Measurements from ENCODE around the gene GRIP1.

GRIP1 gene

DNA sequence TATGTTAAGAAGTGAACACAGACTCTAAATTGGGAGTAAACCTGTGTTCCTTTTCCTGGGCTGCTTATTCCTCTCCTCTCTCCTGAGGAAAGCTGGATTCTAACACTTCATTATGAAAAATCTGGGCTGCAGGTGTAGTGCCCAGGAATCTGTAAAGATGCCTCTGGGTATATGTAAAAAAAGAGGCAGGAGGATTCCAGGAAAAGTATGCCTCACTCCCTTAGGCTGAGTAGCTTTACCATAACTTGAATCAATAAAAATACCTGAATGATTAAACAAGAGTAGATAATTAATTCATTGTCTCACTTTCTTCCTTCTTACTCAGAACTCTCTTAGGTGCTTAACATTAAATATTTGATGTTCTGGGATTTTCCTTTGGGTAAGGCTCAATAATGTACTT, 185.1 kb downstream of the GRIP1 start:
- H3K27me3 ChIP-seq (ENCODE audit: insufficient read depth, insufficient read length): no peaks in the 10 kb centered on the region
- no peak for TF ChIP-seq SUZ12 (IDR thresholded peaks at IDR 0.05; ENCODE audit: extremely low read depth, insufficient read depth, insufficient read length)
- TF ChIP-seq ZNF274 (IDR thresholded peaks at IDR 0.05; ENCODE audit: low read depth, low read length): no peak
- no peaks in the 10 kb centered on the region; the same call in 1 of the 2 replicates for H3K9me3 ChIP-seq (ENCODE audit: insufficient read depth, low read length)
- H3K4me3 ChIP-seq (ENCODE audit: insufficient read length, low read depth): no peak overlapping the region
- no peak overlapping the region for H3K9ac ChIP-seq (ENCODE audit: insufficient read length, low read depth)
- peaks cover 4% of the 10 kb centered on the region for H3K4me1 ChIP-seq (ENCODE audit: insufficient read depth, insufficient read length)
- no peak for DNase-seq (ENCODE audit: low read depth, low spot score)
- no peaks in the 10 kb centered on the region for H3K36me3 ChIP-seq (ENCODE audit: insufficient read depth, insufficient read length, low read length)

DNA sequence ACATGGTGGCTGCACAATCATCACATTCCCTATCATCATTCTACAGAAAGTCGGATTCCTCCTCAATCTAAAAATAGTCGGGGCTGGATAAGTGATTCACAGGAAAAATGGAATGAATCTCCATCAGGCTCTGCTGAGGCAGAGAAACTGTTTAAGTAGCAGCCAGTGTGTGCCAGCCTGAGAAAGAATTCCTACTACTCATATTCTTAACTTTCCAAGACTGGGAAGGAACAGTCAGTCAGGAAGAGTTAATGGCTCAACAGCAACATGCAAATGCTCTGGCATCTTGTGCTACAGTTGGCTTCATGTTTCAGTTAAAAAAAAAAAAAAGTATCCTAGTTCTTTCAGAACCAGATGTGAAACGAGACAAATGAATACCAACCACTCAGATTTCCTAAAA, 187.0 kb downstream of the GRIP1 start:
- H3K36me3 ChIP-seq (ENCODE audit: insufficient read depth, insufficient read length, low read length): no peaks in the 10 kb centered on the region
- no peaks in the 10 kb centered on the region for H3K27me3 ChIP-seq (ENCODE audit: insufficient read depth, insufficient read length)
- no peak for DNase-seq (ENCODE audit: low read depth, low spot score)
- H3K9ac ChIP-seq (ENCODE audit: insufficient read length, low read depth): no peak overlapping the region
- H3K4me1 ChIP-seq (ENCODE audit: insufficient read depth, insufficient read length): no peaks in the 10 kb centered on the region
- no peaks in the 10 kb centered on the region; the same call in 1 of the 2 replicates for H3K9me3 ChIP-seq (ENCODE audit: insufficient read depth, low read length)
- H3K4me3 ChIP-seq (ENCODE audit: insufficient read length, low read depth): no peak overlapping the region
- TF ChIP-seq SUZ12 (IDR thresholded peaks at IDR 0.05; ENCODE audit: extremely low read depth, insufficient read depth, insufficient read length) (no peak), ZNF274 (IDR thresholded peaks at IDR 0.05; ENCODE audit: low read depth, low read length) (no peak), YY1 (IDR thresholded peaks at IDR 0.05; ENCODE audit: insufficient read depth, insufficient read length) (no peak)

DNA sequence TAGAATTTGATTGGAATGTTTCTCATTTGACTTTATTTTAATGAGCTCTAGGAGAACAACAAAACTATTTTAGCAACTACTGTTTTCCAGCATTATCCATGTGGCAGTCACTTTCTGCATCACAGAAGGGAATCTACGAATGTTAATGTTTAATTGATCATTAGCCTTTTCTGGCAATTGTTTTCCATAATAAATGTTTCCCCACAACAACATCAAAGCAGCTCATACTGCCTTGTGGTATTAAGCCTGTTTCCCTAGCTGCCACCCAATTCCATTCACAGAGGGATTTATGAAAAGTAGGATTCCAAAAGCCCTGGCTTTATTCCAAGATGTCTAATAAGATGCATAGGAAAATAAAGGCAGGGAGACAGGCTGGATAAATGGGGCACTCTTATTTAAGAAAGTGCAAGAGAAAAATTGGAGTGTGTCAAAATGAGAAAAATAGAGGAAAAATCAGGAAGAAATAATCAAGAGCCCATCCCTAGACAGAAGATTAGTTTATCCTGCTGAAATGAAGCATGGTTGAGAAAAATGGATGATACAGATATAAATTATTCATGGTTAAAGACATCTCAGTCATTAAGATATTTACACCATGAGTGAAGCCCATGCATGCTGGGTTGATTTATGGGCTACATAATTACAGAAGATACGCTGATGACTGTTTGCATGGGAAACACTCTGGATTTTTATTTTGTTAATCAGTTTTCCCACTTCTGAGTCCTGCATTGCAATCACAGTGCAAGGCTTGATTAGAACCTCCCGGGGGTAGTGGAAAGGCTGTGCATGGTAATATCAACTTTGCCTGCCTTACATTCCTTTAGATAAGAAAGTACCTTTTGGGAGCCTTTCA, 196.3 kb downstream of the GRIP1 start:
- Histone ChIP-seq H3K36me3 (ENCODE audit: insufficient read depth, insufficient read length, low read length) (no peaks in the 10 kb centered on the region), H3K27me3 (ENCODE audit: insufficient read depth, insufficient read length) (no peaks in the 10 kb centered on the region), H3K9ac (ENCODE audit: insufficient read length, low read depth) (no peak overlapping the region), H3K9me3 (ENCODE audit: insufficient read depth, low read length) (0 out of 2 replicates have a peak, but pooled peaks cover 6% of the 10 kb centered on the region), H3K4me1 (ENCODE audit: insufficient read depth, insufficient read length) (no peaks in the 10 kb centered on the region), H3K4me3 (ENCODE audit: insufficient read length, low read depth) (no peak overlapping the region)
- DNase-seq (ENCODE audit: low read depth, low spot score): no peak
- no peak for TF ChIP-seq YY1 (IDR thresholded peaks at IDR 0.05; ENCODE audit: insufficient read depth, insufficient read length)
- no peak for TF ChIP-seq SUZ12 (IDR thresholded peaks at IDR 0.05; ENCODE audit: extremely low read depth, insufficient read depth, insufficient read length)

DNA sequence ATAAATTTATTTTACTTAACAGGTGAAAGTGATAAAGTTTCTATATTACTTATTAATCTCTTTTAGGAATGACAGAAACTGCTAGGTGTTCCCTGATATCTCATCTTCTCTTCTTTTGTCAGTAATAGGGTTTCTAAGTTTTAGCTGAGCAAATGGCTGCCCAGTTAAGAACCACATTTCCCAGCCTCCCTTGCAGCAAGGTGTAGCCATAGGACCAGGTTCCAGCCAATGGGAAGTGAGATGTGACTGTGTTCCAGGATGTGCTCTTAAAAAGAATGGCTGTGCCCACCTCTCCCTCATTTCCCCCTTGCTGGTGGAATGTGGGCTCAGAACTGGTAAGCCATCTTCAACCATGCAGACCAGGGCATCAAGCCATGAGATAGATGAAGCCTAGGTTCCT, 210.9 kb downstream of the GRIP1 start:
- Histone ChIP-seq H3K9ac (ENCODE audit: insufficient read length, low read depth) (no peak overlapping the region), H3K36me3 (ENCODE audit: insufficient read depth, insufficient read length, low read length) (no peaks in the 10 kb centered on the region), H3K27me3 (ENCODE audit: insufficient read depth, insufficient read length) (no peaks in the 10 kb centered on the region), H3K9me3 (ENCODE audit: insufficient read depth, low read length) (no peaks in the 10 kb centered on the region; the same call in 1 of the 2 replicates), H3K4me1 (ENCODE audit: insufficient read depth, insufficient read length) (no peaks in the 10 kb centered on the region), H3K4me3 (ENCODE audit: insufficient read length, low read depth) (no peak overlapping the region)
- TF ChIP-seq ZNF274 (IDR thresholded peaks at IDR 0.05; ENCODE audit: low read depth, low read length) (no peak), SUZ12 (IDR thresholded peaks at IDR 0.05; ENCODE audit: extremely low read depth, insufficient read depth, insufficient read length) (no peak), YY1 (IDR thresholded peaks at IDR 0.05; ENCODE audit: insufficient read depth, insufficient read length) (no peak)
- no peak for DNase-seq (ENCODE audit: low read depth, low spot score)

DNA sequence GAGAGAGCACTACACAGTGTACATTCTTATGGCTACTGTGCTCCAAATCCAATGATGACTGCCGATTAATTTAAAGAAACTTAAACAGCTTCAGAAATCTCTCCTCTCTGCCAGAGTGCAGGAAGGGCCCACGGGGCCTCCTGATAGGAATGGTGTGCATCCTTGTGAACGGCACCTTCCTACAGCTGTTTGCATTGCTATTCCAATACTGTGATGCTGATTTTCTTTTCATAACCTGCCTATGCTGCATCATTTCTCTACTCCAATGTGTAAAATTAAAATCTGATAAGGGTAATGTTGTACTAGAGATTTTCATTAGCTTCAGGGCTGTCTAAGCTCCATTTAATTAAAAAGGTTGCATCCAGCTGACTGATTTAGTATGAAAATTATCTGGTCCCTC, 217.5 kb downstream of the GRIP1 start:
- Histone ChIP-seq H3K4me3 (ENCODE audit: insufficient read length, low read depth) (no peak overlapping the region), H3K9me3 (ENCODE audit: insufficient read depth, low read length) (no peaks in the 10 kb centered on the region), H3K9ac (ENCODE audit: insufficient read length, low read depth) (no peak overlapping the region), H3K27me3 (ENCODE audit: insufficient read depth, insufficient read length) (no peaks in the 10 kb centered on the region), H3K4me1 (ENCODE audit: insufficient read depth, insufficient read length) (no peaks in the 10 kb centered on the region), H3K36me3 (ENCODE audit: insufficient read depth, insufficient read length, low read length) (no peaks in the 10 kb centered on the region)
- TF ChIP-seq YY1 (IDR thresholded peaks at IDR 0.05; ENCODE audit: insufficient read depth, insufficient read length) (no peak), ZNF274 (IDR thresholded peaks at IDR 0.05; ENCODE audit: low read depth, low read length) (no peak), SUZ12 (IDR thresholded peaks at IDR 0.05; ENCODE audit: extremely low read depth, insufficient read depth, insufficient read length) (no peak)
- no peak for DNase-seq (ENCODE audit: low read depth, low spot score)

DNA sequence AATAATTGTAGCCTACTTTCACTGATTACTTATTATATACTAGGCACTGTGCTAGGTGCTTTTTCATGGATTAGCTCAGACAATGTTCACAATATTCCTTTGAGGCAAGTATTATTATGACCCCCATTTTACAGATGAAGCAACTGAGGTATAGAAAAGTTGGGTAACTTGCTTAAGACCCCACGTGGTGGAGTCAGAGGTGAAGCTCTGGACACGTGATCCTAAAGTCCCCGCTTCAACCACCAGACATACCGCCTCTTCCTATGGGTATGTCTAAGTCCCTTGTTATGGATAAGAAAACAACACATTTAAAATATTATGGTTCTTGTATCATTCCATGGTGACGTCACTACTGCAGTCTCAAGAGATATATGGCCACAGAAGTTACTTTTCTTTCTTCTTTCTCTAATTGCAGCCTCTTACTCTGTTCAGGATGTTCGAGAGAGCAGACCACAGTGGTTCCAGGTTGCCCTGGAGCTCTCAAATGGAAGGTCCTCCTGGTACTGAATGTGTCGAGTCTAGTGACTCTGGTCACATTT, 218.9 kb downstream of the GRIP1 start:
- no peaks in the 10 kb centered on the region for H3K4me1 ChIP-seq (ENCODE audit: insufficient read depth, insufficient read length)
- no peak overlapping the region for H3K9ac ChIP-seq (ENCODE audit: insufficient read length, low read depth)
- H3K4me3 ChIP-seq (ENCODE audit: insufficient read length, low read depth): no peak overlapping the region
- no peak for DNase-seq (ENCODE audit: low read depth, low spot score)
- TF ChIP-seq ZNF274 (IDR thresholded peaks at IDR 0.05; ENCODE audit: low read depth, low read length) (no peak), YY1 (IDR thresholded peaks at IDR 0.05; ENCODE audit: insufficient read depth, insufficient read length) (no peak), SUZ12 (IDR thresholded peaks at IDR 0.05; ENCODE audit: extremely low read depth, insufficient read depth, insufficient read length) (no peak)
- no peaks in the 10 kb centered on the region for H3K36me3 ChIP-seq (ENCODE audit: insufficient read depth, insufficient read length, low read length)
- H3K27me3 ChIP-seq (ENCODE audit: insufficient read depth, insufficient read length): no peaks in the 10 kb centered on the region
- H3K9me3 ChIP-seq (ENCODE audit: insufficient read depth, low read length): no peaks in the 10 kb centered on the region

DNA sequence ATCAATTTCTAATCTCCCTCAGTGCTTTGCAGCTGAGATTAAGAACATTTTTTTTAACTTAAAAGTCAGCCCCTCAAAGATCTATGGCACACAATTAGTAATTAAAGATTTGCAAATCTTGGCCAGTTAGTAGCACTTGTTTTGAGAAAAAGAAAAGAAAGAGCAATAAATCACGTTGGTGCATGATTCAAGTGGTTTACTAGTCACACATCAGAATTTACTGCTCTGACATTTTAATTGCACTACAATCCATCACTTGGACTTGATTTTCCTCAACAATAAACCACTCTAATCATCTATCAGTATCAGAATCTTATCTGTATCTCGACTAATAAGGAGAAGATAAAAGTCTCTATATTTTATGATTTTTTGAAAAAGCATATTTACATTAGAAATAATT, 222.3 kb downstream of the GRIP1 start:
- Histone ChIP-seq H3K9me3 (ENCODE audit: insufficient read depth, low read length) (no peaks in the 10 kb centered on the region), H3K36me3 (ENCODE audit: insufficient read depth, insufficient read length, low read length) (no peaks in the 10 kb centered on the region), H3K4me3 (ENCODE audit: insufficient read length, low read depth) (no peak overlapping the region), H3K9ac (ENCODE audit: insufficient read length, low read depth) (no peak overlapping the region), H3K27me3 (ENCODE audit: insufficient read depth, insufficient read length) (no peaks in the 10 kb centered on the region), H3K4me1 (ENCODE audit: insufficient read depth, insufficient read length) (no peaks in the 10 kb centered on the region)
- no peak for TF ChIP-seq SUZ12 (IDR thresholded peaks at IDR 0.05; ENCODE audit: extremely low read depth, insufficient read depth, insufficient read length)
- TF ChIP-seq YY1 (IDR thresholded peaks at IDR 0.05; ENCODE audit: insufficient read depth, insufficient read length): no peak
- no peak for TF ChIP-seq ZNF274 (IDR thresholded peaks at IDR 0.05; ENCODE audit: low read depth, low read length)
- no peak for DNase-seq (ENCODE audit: low read depth, low spot score)

Data from NT2/D1 (cell line).